ENCODE data around the gene SNRPD3.

GRCh38 chr22:24510637-24511625 is 44.9 kb upstream of the SNRPD3 start:
- no peak for TF ChIP-seq CTCF (conservative IDR thresholded peaks at IDR 0.05)
- no peak for TF ChIP-seq ZFX (IDR thresholded peaks at IDR 0.05)
